A172 (cell line): ENCODE measurements around the gene CAMTA1. TPM values are rescaled to one million over a fixed set of nuclear protein-coding genes. Genes with fewer than 3 reads are reported as not detected.
A peak's percentile ranks its signal among the peaks of the same experiment; 100 is the strongest.

ENCODE experiments used
- DNase-seq: peaks from one replicate; pipeline ENCODE4 v3.0.0-alpha.2; 2015; ENCODE audit warnings: low spot score
- total RNA-seq: library from RNA; depleted of rRNA; stranded (reverse); fragments of >200 nt; shearing (Covaris generic); gene quantifications from 2 replicates; pipeline ENCODE4 v1.2.3, GENCODE V29; 2014

CAMTA1 gene
- total RNA-seq, 1 experiment from 2014 or later, result 97.5 TPM

DNA sequence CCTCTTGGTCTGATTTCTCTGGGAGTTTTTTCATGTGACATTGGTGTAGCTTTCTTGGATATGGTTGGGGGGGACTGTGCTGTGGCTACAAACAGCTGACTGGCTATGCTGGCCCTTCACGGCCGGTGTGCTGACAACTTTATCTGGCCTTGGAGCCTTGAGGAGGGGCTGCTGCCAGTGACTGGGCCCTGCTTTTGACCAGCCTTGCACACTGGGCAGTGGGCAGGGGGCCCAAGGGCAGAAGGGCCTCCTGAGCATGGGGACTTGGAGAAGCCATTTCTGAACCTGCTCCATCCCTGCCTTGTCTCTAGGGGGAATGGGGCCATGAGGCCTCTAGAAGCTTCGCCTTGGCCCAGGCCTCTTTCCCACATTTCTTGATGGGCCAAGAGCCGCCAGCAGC, 139.6 kb downstream of the CAMTA1 start:
- DNase-seq, result no peak

DNA sequence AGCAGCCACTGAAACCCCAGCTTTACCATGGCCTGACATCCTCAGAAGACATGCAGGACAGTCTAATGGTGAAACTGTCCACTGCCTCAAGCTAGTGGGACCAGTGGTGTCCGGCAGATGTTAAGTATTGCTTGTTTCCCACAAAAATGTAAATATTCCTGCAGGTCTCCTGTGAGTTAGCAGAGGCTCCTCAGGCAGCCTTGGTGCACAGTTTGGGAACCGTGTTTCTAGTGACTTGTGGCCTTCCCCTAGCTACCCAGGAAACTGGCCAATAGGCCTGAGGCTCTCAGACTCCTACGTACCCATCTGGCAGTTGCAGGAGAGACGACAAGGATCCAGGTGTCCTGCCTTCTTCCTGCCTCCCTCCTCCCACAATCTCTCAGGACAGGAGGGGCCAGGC, 142.4 kb downstream of the CAMTA1 start:
- DNase-seq, result no peak

DNA sequence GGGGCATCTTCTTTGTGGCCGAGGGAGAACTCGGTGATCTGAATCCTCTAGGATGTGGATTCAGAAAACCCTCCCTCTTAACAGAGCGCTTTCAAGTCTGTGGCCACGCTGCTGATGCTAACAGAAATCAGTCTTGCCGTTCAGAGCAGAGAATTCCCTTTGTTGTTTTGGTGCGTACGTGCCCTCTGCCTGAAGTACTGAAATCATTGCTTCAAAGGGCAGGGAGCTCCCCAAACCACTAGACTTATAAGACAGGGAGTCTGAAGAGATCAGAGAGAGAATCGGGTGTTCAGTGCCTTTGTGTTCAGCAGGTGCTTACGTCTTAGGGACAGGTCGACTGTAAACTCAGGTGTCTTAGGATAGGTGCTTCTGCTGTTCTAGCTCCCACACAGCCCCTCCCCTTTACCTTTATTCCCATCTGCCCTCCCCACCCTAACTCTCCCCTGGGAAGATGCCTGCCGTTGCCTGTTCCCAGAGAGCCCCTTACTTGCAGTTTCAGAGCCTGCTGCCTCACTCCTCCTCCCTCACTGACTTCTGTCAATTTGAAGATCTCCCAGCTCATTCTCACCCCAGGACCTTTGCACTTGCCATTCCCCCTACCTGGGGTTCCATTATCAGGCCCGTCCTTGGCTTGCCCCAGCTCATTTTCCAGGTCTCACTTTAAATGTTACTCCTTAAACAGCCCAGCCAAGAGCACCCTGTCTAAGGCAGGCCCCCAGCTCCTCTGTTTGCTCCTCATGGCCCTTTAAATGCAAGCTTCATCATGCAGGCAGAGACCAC, 143.0 kb downstream of the CAMTA1 start:
- DNase-seq, result no peak

DNA sequence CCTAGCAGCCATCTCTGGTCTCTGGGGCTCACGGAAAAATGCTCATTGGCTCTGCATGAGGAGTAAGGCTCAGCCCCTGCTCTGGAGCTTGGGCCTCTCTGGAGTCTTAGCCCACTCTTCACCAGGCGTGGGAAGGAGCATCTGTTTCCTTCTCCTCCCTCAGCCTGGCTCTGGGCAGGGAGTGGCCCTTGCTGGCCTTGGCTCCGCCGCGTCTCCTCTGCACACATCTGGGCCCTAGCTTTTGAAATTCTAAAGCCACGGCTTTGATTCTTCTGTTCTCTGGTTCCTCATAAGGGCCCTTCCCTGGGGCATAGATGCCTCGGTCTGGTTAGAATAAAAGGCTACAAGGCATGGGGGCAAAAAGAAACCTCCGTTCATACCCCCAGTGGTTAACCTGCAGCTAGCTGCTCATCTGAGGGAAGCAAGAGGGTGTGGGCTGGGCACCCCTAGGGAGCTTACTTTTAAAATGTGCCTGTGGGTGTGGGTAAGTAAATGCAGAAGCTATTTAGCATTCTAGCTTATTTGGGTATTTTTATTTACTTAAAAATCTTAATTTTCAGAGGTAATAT, 145.6 kb downstream of the CAMTA1 start:
- no peak for DNase-seq

DNA sequence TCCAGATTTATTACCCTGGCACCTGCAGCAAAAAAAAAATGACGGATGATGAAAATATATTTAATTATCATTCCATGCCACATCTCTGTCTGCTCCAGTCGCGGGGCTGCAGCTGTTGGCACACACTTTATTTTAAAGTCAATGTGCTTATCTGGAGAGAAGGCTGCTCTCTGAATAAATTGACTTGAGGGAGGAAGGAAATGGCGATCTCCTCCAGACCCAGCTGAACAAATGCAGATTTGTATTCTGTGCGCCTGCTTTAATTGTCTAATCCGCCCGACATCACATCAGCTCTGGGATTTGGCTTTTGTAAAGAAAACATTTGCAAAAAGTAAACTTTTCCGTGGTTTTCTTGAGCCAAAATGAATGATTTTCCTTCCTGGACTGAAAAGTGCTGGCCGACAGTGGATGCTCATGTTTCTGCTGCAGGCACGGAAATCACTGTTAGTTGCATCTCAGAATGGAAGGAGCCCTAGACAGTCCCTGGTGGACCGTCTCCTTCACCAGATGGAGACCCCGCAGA, 150.2 kb downstream of the CAMTA1 start:
- DNase-seq, result no peak

DNA sequence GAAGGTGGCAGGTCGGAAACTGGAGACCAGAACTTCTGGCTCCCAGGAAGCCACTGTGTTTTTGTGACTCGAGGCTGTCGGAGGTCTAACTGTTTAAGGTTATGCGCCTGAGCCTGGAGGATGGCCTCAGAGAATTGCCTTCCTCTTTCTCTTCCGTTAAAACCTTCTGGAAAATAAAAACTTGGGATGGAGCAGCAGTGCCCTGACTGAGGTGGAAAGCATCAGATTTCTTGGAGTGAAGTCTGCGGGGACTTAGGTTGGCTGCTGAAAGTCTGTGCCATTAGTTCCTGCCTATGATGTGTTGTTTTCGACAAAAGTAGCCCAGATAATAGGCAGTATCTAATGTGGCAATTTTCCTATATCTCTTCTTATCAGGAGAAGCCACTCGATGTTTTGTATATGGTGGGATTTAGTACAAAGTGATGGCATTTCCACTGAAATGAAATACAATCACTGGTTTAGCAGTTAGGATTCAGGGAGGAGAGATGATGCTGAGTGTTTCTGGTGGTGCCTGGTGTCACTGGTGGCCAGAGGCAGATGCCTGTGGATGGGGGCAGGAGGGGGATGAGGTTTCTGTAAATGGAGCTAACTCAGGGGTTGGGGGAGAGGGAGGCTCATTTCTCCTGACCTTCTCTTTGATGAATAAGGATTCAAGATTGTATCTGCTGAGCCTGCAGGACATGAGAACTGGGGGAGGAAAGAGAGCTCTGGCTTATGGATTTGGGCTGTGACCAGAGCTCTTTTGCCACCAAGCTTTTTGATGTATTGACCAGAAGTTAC, 150.8 kb downstream of the CAMTA1 start:
- no peak for DNase-seq

DNA sequence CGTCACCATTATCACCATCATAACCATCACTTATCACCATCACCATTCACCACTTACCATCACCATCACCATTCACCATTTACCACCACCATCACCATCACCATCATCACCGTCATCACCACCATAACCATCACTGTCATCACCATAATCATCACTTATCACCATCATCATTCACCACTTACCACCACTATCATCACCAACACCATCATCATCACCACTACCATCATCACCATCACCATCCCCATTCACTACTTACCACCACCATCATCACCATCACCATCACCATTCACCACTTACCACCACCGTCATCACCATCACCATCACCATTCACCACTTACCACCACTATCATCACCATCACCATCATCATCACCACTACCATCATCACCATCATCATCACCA, 151.8 kb downstream of the CAMTA1 start:
- no peak for DNase-seq

DNA sequence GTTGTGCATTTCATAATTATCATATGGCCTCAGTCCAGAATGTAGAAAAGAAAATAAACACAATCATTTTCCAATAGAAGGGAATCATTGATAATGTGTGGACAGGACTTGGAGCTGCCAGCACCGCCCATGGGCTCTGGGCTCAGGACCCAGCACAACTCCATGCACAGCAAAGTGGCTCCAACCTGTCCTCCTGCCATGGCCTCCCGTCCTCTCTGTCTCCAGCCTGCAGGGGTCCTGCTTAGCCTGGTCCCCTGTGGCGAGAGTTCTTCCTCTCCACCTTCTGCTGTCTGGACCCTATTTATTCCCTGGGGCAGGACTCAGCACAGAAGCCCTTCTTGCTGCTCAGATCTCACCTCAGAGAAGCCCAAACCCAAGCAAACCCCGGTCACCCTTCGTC, 154.1 kb downstream of the CAMTA1 start:
- no peak for DNase-seq

DNA sequence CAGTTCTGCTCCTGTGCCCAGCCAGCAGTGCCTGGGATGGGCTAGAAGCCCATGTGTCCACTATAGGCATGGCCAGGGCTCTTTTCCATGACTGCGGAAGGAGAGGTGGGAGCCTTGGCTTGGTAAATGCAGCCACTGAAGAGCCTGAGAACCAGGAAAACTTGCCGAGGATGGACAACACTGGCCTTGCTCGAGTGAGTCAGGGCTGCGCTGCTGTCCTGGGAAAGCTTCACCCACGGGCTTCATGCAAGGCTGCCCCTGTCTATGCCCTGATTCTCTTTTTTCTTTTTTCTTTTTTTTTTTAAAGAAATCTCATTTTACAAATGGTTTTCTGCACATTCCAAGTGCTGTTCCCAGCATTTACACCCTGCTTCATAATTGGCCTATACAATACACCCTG, 156.5 kb downstream of the CAMTA1 start:
- no peak for DNase-seq

DNA sequence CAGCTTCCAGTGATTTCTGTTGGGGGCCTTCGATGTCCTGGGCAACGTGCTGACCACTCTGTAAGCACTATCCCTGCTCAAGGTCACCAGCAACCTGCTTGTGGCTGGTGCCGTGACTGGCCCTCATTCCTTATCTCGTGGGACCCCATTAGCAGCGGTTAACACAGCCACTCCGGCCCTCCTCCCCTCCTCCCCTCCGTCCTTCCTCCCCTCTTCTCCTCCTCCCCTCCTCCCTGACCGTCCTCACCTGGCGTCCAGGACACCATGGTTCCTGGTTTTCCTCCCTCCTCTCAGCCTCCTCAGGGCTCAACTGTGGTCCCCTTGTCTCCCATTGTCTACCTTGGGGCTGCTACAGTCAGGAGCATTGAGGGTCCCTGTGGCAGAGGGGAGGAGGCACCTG, 157.7 kb downstream of the CAMTA1 start:
- DNase-seq, result no peak

DNA sequence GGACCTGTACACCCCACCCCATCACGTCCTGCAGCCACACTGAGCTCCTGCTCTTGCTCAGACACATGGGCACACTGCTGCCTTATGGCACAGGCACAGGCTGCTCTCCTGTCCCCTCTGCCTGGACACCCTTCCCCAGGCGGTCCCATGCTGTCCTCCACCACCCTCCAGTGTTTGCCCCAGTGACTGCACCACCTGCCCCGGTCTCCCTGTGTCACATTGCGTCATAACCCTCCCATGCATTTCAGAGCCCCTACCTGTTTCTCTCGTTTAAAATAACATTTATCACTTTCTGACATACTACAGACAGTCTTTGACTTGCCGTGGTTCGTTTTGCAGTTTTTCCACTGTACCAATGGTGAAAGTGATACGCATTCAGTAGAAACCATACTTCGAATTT, 159.2 kb downstream of the CAMTA1 start:
- DNase-seq, result no peak

DNA sequence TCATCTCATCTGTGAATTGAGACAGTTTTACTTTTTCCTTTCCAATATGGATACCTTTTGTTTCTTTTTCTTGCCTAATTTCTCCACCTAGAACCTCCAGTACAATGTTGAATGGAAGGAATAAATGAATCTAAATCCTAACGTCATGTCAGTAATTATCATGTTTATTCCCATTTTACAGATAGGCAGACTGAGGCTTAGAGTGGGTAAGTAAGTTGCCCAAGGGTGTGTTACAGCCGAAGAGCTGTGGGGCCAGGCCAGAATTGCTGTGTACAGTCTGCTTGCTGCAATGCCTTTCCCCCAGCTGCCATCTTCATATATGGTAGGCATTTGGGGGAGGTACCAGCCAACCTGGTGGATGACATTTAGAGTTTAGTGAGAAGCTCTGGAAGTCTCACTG, 162.7 kb downstream of the CAMTA1 start:
- no peak for DNase-seq

DNA sequence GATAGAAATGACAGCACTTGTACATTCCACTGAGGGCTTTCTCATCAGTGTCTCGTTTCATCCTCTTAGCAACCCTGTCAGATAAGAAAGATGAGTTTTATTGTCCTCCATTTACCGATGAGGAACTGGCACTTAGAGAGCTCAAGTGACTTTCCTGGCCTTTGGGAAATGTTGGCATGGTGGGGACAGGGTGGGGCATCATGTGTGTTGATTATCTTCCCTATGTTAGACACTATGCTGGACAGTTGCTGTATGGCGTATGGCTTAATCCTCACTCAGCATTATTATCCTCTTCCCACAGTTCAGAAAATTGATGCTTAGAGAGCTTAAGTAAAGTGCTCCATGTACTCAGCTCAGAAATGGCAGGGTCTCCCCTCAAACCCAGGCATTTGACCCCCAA, 163.2 kb downstream of the CAMTA1 start:
- no peak for DNase-seq

DNA sequence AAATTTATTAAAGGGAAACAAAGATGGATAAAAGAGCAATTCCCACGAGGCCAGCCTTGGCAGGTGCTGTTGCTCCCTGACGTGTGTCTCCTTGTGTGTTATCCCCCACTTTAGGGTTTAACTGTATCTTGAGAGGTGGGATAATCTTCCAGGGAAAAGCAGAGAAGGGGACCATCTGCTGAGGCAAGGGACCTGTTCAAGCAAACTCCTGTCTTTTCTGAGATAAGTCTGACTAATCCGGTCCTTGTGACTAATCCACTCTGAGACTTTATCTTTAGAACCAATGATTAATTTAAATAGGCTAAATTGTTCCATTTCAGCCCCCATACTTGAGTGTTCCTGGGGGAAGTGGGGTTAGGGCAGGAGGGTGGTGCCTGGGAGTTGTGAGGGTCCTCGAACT, 163.6 kb downstream of the CAMTA1 start:
- DNase-seq, result no peak

DNA sequence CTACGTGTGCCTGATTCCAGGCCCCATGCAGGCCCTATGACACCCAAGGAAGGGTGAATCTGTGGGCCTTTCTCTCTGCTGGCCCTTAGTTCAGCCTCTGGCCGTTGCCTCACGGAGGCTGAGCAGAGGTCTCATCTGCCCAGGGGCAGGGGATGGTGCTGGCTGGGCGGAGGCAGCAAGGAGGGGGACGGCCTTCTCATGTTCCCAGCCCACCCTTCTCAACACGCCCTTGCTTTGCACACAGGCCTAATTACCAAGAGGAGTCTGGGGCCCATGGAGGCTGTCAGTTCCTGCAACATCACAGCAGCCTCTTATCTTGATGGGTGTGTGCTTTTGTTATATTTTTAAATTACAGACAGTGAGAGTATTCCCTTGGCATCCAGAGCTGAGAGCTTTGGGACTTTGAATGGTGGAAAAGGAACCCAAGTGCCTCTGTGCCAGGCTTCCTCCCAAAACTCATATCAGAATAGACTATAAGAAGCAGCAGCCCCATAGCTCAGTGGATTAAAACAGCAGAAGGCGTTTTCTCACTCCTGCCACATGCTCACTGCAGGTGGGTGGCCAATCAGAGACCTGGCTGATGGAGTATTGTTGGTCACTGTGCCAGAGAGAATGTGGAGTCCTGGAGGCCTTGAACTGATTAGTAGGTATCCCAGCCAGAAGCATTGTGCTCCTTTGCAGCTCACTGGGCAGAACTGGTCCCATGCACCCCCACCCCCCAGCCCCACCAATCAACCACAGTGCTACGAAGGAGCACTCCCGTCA, 164.9 kb downstream of the CAMTA1 start:
- no peak for DNase-seq

DNA sequence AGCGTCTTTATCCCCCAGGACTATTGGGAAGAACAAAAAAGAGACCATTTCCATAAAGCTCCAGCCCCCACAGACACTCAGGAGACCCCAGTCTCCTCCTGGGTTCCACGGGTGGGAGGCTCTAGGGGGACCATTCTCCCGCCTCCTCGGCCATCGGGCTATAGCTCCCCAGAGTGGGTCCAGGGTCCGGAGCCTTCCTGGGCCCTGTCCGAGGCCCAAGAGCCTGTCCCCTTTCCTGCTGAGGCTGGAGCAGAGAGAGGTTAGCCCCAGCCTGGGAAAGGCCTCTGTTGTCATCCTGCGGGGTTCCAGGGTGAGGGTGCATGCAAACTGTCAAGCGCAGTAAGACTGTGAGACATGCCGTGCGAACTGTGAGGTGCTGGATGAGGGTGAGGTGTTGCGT, 166.3 kb downstream of the CAMTA1 start:
- no peak for DNase-seq

DNA sequence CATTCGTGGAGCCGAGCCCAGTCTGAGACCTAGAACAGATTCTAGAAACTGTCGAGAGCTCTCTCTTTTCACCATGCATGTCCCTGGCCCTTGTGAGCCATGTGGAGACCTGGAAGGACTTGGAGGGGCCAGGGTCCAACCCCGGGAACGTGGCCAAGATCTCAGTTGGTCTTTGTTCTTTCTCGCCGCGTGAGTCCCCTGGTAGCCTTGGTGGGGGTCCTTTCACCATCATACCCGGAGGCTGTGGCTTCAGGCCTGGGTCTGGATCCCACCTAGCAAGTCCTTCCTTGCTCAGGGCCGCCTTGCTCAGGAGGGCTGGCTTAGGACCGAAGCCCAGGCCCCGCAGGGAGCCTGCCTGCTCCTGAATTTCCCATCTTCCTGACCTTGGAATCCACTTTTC, 168.0 kb downstream of the CAMTA1 start:
- no peak for DNase-seq

DNA sequence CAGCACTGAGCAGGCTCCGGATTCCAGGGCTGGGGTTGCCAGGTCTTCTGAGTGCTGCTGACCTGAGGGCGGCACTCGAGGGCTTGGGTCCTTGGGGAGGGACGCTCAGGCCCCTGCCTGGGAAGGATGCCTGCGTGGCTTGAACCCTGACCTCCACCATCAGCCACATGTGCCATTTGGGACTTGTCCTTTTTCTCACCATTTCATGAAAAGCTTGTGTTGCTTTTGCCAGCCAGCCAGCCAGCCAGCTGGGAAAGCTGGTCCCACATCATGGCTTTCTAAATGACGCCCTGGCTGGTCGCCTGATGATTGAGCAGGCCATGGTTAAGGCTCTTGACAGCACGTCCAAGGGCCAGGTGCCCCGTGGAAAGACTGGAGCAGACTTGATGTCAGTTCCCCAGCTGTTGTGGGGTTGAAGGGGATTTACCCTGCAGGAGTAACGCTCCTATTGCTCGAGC, 168.7 kb downstream of the CAMTA1 start:
- no peak for DNase-seq

DNA sequence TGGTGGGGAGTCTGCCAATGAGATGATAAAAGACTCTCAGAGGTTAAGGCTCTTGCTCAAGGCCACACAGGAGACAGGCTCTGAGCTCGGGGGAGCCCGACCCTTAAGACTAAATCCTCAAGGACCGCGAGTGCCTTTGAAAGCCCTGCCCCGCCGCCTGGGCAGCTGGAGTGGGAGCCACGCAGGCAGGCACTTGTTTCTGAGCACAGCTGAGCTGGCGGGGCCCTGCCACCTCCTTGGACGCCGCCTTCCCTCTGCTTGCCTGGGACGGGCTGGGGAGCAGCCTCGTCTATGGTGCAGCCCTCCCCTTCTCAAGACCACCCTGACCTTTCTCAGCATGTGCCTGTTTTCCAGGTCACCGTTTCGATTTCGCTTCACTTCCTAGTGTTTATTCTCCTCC, 169.3 kb downstream of the CAMTA1 start:
- no peak for DNase-seq

DNA sequence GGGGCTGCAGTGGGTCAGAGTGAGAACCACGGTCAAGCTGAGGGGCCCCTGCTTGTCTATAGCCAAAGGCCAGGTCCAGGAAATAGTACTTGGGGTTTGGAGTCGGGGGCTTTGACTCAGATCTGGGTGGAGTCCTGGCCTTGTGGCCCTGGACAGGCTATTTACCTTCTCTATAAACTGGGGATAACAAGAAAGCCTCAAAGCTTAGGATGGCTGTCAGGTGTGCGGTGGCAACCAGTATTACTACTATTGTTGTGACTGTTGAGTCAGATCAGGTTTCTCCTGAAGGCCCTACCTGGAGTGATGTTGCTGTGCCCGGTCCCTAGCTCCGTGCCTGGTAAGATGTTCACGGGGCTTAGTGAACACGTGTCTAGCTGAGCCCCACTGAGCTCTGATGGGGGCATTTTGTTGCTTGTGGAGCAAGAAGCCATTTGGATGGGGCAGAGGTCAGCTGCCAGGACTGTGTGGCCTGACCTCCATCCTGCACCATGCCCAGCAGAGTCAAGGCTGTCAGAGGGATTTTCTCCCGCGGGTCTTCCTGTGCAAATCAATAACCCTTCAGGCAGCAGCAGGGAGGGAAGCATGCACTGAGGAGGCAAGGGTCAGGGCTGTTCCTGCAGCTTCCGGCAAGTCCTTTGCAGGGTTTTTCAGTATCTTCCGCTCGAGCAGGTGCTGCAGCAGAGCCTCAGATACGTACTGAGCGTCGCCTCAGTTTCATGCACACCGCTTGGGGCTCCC, 170.3 kb downstream of the CAMTA1 start:
- no peak for DNase-seq

DNA sequence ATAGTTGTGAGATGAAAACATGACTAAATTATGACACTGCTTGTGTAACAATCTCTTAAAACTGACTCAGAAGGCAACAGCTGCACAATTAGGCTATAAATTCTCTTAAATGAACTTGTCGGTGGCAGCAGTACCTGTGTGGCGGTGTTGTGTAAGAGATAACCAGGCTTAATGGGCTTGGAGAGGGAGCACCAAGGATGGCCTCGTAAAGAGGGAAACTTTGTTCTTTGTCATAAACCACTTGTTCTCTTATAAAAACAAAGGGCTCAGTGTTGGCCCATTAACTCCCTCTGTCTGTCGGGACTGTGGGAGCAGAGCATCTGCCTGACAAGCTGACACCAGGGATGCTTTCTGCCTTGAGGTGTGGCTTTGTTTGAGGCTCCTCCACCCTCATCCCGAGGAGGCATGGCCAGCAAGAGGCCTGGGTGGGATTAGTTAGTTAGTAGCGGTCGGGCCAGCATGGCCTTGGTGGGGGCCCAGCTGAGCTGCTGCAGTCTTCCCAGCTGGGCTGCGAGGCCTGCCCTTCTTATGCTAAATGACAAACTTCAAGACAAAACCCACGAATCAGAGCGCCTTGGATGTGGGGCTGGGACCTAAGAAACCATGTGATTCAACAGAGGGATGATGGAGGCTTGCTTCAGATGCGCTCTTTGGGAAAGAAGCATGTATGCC, 171.4 kb downstream of the CAMTA1 start:
- DNase-seq, result peak; percentile 62
